Fibroblast of pulmonary artery (primary cell): ENCODE results near the gene ENAH.
A peak's percentile ranks its signal among the peaks of the same experiment; 100 is the strongest.
"Not testable (repeated sequence)": the region's sequence is repeated elsewhere in the genome, so short reads cannot be mapped to it uniquely, and the experiment has no call there.

Experiments
- DNase-seq: peaks from one replicate; pipeline ENCODE4 v3.0.0-alpha.2; 2010; ENCODE audit warnings: low read depth
- H3K4me3 ChIP-seq: replicated peaks from 2 replicates; pipeline ENCODE4 v1.5.1; 2011; ENCODE audit warnings: low read depth, mild to moderate bottlenecking, control low read depth, low read length, moderate library complexity
- CTCF ChIP-seq: IDR thresholded peaks from 2 replicates; pipeline ENCODE4 v1.5.1; 2011; ENCODE audit warnings: mild to moderate bottlenecking, control low read depth, low read length, inconsistent platforms; ENCODE audit errors: missing control alignments

ENAH gene

DNA sequence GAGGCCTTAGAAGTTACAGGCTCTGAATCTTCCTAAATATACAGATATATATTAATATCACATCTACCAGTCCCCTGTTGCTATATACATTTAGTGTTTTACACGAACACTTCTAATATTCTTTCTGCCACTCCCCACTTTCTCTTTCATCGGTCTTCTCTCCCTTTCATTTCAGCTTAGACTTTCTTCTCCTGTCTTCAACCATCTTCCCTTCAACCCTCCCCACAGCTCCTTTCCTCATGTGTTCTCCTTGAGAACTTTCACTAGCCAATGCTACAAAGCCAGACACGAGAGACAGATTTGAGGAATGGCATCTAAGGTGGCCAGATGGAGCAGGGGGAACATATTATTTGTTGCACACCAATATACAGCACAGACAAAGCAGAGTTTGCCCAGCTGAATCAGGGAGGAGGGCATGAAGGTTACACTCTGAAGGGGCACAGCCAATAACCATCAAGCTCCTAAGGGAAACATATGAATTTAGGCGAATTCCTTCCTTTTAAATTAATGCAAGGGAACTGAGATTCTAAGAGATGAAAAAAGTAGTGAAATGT lies 141.0 kb downstream of the ENAH start:
- no peak for DNase-seq
- no peak for TF ChIP-seq CTCF
- no peak overlapping the region for H3K4me3 ChIP-seq

DNA sequence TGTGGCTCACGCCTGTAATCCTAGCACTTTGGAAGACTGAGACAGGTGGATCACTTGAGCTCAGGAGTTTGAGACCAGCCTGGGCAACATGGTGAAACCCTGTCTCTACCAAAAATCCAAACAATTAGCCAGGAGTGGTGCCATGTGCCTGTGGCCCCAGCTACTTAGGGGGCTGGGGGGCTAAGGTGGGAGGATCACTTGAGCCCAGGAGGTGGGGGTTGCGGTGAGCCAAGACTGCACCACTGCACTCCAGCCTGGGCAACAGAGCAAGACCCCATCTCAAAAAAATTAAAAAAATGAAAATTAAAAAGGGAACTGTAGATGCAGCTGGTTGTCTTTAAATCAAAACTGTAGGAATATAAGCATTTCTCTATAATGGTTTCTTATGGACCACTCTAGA lies 142.2 kb downstream of the ENAH start:
- DNase-seq, H3K4me3 ChIP-seq: not testable (repeated sequence)

GRCh38 chr1:225509770-225510169 lies 143.2 kb downstream of the ENAH start:
- no peak for DNase-seq
- TF ChIP-seq CTCF: no peak
- no peak overlapping the region for H3K4me3 ChIP-seq

- no peak for TF ChIP-seq CTCF
Measured at GRCh38 chr1:225509376-225509707, 143.6 kb downstream of the ENAH start.

GRCh38 chr1:225508538-225509375 lies 144.2 kb downstream of the ENAH start:
- peak; percentile 99 for DNase-seq
- no peak overlapping the region for H3K4me3 ChIP-seq
- no peak for TF ChIP-seq CTCF

More at GRCh38 chr1:225509376-225509707, 143.6 kb downstream of the ENAH start:
- H3K4me3 ChIP-seq: no peak overlapping the region
- DNase-seq: no peak

DNA sequence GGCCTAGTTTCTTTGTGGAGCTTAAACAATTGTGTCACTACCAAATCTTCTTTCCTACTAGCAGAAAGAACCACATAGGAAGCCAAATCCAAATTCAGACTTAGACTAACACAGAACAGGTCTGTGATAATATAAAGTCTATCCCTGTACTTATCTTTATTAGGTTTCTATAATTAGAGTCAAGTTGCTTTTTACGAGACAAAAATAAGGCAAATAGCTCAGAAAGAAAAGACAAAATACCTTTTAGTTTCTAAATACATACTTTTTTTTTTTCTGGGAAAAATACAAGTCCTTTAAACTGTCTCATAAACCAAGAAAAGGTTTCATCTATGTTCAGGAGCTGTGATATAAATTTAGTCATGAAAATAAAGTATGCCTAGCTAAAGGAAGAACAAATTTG lies 146.2 kb downstream of the ENAH start:
- TF ChIP-seq CTCF: no peak
- H3K4me3 ChIP-seq: no peak overlapping the region
- DNase-seq: no peak

DNA sequence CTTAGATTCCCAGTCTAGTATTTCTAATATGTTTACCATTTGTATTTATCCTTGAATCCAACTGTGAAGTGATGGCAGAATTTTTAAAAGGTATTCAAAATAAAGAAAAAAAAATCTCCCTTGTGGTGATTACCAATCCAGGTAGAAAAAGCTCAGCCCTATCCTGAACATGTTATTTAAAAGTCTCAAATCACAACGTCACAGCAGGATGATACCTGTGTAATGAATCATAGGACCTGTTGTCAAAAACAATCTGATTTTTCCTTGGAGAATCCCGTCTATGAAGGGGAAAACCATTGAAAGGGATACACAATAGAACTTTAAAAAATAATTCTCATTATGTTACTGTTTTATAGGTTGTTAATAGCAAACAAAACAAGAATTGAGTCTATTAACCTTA lies 148.1 kb downstream of the ENAH start:
- no peak for DNase-seq
- no peak overlapping the region for H3K4me3 ChIP-seq
- TF ChIP-seq CTCF: no peak
